HG02938 (cell line): ENCODE results near the gene DDX59.

ENCODE experiments used
- ATAC-seq: cut with Tn5 transposase; IDR thresholded peaks from one replicate; pipeline ENCODE4 v1.9.1; 2021; ENCODE audit warnings: mild to moderate bottlenecking, moderate library complexity; ENCODE audit not compliant: unreplicated experiment

The DDX59 gene

GRCh38 chr1:200669314-200670241 lies at the start of gene DDX59:
Gene DDX59 (minus strand): TSS chr1:200669907. CDS start chr1:200666740, 3,167 bp downstream.
- peak; percentile 86 for ATAC-seq

DNA sequence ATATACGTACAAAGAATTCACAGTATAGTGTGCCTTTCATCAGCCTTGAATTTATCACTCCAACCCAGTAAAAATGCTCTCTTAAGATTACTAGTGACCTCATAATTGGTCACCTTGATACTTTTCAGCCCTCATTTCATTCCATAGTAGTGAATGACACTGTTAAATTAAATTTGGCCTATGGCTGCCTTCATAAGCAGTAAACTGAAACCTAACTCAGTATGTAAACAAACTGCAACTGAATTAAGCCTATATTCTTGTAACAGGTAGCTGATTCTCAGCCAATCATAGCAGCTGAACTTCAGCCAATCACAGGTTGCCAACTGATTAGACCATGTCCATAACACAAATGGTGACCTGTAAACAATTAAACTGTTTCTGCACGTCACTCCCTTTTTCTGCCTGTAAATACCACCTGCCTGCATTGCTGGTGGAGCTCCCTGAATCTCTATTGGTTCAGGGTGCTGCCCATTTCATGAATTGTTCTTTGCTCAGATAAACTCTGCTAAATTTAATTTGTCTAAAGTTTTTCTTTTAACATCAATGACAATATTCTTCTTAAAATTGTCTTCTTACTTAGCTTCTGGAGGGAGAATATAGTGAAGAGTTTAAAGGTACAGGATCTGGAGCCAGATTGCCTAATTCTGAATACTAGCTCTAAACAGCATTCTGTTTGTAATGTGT lies 44.9 kb upstream of the DDX59 start:
- ATAC-seq = no peak

DNA sequence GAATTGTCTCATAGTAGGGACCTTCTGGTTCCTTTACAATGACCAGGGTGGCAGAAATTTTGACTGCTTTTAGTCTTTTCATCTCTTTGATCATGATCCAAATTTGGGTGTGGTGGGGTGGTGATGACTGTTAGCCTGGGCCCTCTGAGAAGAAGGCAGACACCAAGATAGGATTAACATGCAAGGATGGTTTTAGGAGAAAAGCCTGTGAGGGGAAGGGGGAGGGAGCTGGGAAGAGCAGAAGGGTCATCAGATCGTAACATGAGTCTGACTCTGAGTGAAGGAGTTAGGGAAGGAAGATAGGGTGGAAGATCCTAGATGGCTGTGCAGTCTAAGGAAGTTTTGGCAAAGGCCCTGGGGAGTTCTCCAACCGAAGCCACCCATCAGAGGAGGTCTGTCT lies 40.5 kb upstream of the DDX59 start:
- no peak for ATAC-seq

GRCh38 chr1:200708769-200709168 lies 39.1 kb upstream of the DDX59 start:
- no peak for ATAC-seq

- no peak for ATAC-seq
Measured at GRCh38 chr1:200708161-200708560, 38.5 kb upstream of the DDX59 start.

GRCh38 chr1:200707116-200707515 lies 37.4 kb upstream of the DDX59 start:
- ATAC-seq = no peak

DNA sequence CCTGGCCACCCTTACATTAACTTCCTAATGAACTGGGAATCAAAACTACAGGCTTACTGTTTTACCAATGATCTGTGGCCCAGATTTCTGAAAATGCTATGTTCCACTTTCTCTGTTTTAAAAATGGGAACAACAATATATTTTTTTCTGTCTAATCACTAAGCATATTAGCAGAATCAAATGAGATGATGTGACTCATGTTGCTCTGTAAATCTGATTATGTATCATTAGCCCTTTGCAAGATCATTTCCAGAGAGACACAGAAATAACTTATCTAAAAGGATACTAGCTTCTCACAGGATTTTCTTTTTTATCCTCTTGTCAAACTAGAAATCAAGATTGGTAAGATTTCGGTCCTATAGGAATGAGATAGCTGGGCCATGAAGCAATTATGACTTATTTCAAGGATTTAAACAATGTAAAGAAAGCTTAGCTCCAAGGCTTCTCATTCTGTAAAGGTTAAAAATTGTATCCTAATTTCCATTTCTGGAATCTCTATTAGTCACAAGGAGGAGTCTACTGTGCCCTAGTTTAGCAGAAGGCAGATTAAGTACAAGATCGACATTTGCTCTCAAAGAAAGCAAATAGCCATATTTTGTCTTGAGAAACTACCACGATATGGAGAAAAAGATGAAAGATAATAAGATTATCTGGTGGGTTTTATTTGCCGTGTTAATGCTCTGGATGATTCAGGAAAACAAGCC lies 36.6 kb upstream of the DDX59 start:
- no peak for ATAC-seq

GRCh38 chr1:200704986-200705500 lies 35.3 kb upstream of the DDX59 start:
- no peak for ATAC-seq

DNA sequence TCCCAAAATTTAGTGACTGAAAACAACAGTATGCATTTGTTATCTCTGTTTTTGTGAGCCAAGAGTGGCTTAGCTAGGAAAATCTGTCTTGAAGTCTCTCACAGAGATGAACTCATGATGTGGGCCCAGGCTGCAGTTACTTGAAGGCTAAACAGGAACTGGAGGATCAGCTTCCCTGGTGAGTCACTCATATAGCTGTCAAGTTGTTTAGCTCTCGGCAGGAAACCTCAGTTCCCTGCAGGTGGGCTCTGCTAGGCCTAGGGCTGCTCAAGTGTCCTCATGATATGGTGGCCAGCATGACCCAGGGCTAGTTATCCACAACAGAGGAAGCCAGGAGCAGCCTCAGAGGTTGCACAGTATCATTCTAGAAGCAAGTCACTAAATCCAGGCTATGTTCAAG lies 30.2 kb upstream of the DDX59 start:
- no peak for ATAC-seq

GRCh38 chr1:200694738-200695137 lies 25.0 kb upstream of the DDX59 start:
- no peak for ATAC-seq

GRCh38 chr1:200693327-200693726 lies 23.6 kb upstream of the DDX59 start:
- peak; percentile 49 for ATAC-seq

DNA sequence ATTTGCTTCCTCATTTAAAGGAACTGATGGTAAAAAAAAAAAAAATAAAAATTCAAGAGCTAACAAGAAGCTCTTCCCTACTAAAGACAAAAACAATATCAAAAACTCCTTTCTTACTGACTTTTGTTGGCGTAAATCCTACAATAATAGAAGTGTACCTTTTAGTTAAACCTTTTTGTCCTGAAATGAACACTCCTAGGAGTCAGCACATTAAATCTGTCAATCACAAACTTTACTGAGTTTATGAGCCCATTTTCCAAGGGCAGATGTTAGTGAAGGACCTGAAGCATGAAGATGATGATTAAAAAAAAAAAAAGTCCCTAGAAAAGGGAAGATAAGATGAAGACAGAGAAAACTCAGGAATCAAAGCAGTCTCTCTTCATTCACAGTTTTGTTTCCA lies 22.6 kb upstream of the DDX59 start:
- no peak for ATAC-seq

GRCh38 chr1:200686620-200687019 lies 16.9 kb upstream of the DDX59 start:
- ATAC-seq = no peak

DNA sequence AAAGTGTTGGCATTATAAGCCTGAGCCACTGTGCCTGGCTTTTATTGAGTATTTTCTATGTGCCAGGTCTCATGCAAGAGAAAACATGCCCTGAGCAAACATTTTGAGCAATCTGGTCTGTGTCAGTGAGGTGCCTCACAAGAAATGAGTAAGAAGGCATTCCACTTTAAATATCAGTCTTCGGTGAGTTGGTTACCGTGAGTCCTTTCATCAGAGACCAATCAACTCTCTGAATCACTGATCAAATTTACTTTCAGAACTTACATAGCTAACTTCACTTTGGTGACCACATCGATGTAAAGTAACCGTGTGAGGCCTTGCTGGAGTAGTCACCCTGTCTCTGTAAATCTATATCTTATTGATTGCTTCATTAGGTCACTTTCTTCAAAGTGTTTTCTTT lies 14.3 kb upstream of the DDX59 start:
- ATAC-seq = no peak

DNA sequence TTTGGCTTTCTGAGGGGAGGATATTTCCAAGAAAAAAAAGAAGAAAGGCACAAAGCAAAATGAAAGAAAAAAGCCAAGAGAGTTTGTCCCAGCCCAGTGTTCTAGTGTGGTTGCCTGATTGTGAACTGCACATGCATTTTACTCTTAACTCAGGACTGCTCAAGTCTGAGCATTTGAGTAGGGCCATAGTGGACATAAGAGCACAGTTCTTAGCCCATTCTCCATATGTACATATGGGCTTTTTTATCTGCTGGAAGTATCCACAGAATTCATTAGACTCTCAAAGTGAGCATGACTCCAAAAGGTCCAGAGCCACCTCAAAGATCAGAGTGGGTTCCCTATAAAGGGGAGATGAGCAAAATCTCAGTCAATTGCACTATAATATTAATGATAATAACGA lies 13.6 kb upstream of the DDX59 start:
- no peak for ATAC-seq

DNA sequence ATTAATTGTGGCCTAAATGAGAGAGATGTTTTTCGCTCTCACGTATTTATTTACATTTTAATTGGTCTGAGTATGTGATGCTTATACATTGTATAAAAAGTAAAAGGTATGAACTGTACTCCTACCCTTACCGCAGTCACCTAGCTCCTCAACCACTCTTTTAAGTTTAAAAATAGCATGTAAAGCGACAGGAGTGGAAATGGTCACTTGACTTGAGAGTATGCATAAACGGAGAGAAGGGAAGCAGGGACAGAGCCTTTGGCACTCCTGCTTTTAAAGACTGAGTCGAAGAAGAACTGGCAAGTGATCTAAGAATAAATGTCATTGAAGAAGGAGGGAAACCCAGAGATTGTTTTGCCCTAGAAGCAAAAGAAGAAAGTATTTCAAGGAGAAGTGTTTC lies 11.5 kb upstream of the DDX59 start:
- no peak for ATAC-seq

DNA sequence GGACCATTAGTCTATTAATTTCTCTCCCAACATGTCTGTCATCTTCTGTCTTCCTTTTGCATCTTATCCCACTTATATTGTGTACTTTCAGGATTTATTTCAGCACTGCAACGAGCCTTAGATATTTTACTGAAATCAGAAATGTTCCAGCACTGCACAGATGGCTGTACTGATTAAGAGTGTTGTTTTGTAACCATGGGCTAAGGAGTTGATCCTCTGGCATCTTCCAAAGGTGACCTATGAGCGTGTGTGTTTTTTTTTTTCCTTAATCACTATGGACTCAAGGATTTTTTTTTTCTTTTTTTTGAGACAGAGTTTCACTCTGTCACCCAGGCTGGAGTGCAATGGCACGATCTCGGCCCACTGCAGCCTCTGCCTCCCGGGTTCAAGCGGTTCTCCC lies 7.1 kb upstream of the DDX59 start:
- no peak for ATAC-seq

DNA sequence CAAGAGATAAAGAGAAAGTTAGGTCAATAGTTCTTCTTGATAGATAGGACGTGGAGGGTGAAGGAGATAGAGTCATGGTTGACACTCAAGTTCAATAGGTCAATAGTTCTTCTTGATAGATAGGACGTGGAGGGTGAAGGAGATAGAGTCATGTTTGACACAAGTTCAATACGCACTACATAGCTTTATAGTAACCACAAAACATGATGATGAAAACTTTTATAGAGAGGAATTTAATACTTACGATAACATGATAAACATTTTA lies 5.8 kb upstream of the DDX59 start:
- ATAC-seq = no peak

DNA sequence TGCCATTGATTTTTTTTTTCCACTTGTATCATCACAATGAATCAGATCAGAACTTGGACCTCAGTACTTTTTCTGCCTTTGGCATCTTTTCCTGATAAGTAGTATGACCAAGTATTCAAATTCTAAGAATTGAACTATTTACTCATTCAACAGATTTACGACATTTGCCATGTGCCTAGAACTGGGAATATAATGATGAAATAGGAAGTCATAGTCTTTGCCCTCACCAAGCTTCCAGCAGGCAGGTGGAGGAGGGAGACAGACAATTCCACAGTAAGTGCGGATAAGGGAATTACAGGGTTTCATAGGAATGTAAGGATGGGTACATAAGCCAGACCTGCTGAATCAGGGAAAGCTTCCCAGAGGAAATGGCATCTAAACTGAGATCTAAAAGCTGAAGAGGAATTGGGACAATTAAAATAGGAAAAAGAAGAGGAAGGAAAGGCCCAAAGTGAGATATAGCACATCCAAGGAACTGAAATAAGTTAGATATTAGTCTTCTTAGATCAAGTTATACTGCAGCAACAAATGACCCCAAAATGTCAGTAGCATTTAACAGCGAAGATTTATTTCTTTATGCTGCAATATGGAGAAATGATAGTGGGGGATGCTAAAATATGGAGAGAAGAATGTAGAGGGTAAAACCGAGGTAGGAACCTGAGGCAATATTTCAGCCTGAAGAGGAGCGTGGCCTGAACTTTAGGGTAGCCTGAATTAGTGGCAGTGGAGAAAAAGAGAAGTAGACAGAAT lies 5.3 kb upstream of the DDX59 start:
- no peak for ATAC-seq

DNA sequence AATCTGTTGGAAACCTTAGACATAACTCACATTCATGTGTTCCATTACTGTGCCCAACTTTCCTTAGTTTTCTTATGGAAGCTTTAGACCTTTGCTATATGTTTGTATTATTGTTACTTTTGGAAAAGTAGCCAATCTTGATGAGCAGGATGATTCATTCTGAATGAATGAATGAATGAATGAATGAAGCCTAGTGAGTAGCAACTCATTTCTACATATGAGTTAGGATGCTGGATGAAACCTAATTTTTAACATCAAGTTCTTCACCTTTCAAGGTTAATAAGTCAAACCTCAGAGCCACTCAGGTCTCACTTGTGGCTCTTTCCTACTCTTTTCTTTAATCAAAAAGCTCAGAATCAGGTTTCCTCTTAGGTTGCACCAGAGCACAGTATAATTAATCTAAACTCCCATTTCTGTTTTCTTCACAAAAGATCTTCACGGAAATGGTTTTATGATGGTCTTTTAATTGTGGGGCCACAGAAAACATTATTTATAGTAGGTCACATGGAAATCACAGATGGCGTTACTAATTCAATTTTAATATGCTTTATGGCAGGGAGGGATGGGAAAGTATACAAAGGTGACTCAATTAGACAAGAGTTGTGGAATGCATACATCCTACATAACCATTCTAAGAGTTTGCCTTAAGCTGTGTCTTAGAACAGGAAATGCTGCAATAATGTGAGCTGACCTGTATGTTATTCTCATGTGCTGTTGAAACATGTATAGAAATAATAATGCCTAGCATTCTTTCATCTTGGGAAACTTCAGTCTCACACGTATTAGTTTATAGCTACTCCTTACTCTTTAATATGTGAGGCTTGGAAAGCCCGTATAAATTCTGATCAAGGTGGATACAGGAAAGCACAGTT lies 4.5 kb upstream of the DDX59 start:
- no peak for ATAC-seq
